Smooth muscle cell (in vitro differentiated cells): ENCODE measurements around the gene GEMIN4. TPM values are rescaled to one million over a fixed set of nuclear protein-coding genes. Genes with fewer than 3 reads are reported as not detected.

Experiments
- DNase-seq: peaks from one replicate; lab custom pipeline; 2025; ENCODE audit not compliant: unreplicated experiment; lab: John Stamatoyannopoulos, UW
- H2AFZ ChIP-seq: fragments of 200-600 bp; sonication (generic); 2 replicates; pipeline ENCODE4 v1.6.0; 2016; ENCODE audit warnings: antibody characterized with exemption, low read depth, mild to moderate bottlenecking
- H3F3A ChIP-seq: fragments of 200-600 bp; sonication (generic); 2 replicates; pipeline ENCODE4 v1.6.0; 2017; ENCODE audit warnings: antibody characterized with exemption, low read depth
- H3K27ac ChIP-seq: fragments of 200-600 bp; sonication (generic); 2 replicates; pipeline ENCODE4 v1.5.1; 2016; ENCODE audit warnings: low read depth, mild to moderate bottlenecking
- H3K27me3 ChIP-seq: fragments of 200-600 bp; sonication (generic); 2 replicates; pipeline ENCODE4 v1.6.1; 2016; ENCODE audit warnings: low read depth, mild to moderate bottlenecking
- H3K36me3 ChIP-seq: fragments of 200-600 bp; sonication (generic); 2 replicates; pipeline ENCODE4 v1.5.1; 2016; ENCODE audit warnings: low read depth
- H3K4me1 ChIP-seq: fragments of 200-600 bp; sonication (generic); 2 replicates; pipeline ENCODE4 v1.5.1; 2016; ENCODE audit warnings: low read depth
- H3K4me2 ChIP-seq: fragments of 200-600 bp; sonication (generic); 2 replicates; pipeline ENCODE4 v1.6.0; 2016; ENCODE audit warnings: mild to moderate bottlenecking
- H3K4me3 ChIP-seq: fragments of 200-600 bp; sonication (generic); 2 replicates; pipeline ENCODE4 v1.5.1; 2016; ENCODE audit warnings: mild to moderate bottlenecking
- H3K79me2 ChIP-seq: fragments of 200-600 bp; sonication (generic); 2 replicates; pipeline ENCODE4 v1.6.0; 2016; ENCODE audit warnings: low read depth, mild to moderate bottlenecking
- H3K9ac ChIP-seq: fragments of 200-600 bp; sonication (generic); 2 replicates; pipeline ENCODE4 v1.6.0; 2016; ENCODE audit warnings: low read depth
- H3K9me3 ChIP-seq: fragments of 200-600 bp; sonication (generic); replicated peaks from 2 replicates; pipeline ENCODE4 v1.5.1; 2016; ENCODE audit warnings: low read depth
- H4K20me1 ChIP-seq: fragments of 200-600 bp; sonication (generic); 2 replicates; pipeline ENCODE4 v1.6.0; 2016; ENCODE audit warnings: low read depth
- CTCF ChIP-seq: fragments of 200-600 bp; sonication (generic); IDR thresholded peaks from 2 replicates; pipeline ENCODE4 v1.5.1; 2017; ENCODE audit warnings: borderline replicate concordance, mild to moderate bottlenecking, antibody characterized with exemption; ENCODE audit not compliant: insufficient read depth, poor library complexity, severe bottlenecking
- WGBS: methylation state at CpG from one replicate; pipeline ENCODE4 v1.1.7; 2016; ENCODE audit warnings: low lambda C conversion rate; 5-methylcytosine and 5-hydroxymethylcytosine counted together
- polyA plus RNA-seq: library from polyadenylated mRNA; unstranded; fragments of >200 nt; fragmentation: Nextera tagmentation; extraction: Ambion mirVana; gene quantifications from 2 replicates; pipeline ENCODE4 v1.2.1, GENCODE V29; 2016
- total RNA-seq: library from RNA; depleted of rRNA; stranded (reverse); fragments of >200 nt; gene quantifications from 2 replicates; pipeline ENCODE4 v1.2.3, GENCODE V29; 2014

Gene GEMIN4
- total and polyA plus RNA-seq, 2 experiments from 2014 or later = 10.5 to 18.8 TPM

GRCh38 chr17:743139-743538 is 8.9 kb downstream of the GEMIN4 start:
- H3K27ac ChIP-seq = no peak overlapping the region
- H3K9ac ChIP-seq = no peak overlapping the region
- H2AFZ ChIP-seq = no peak overlapping the region
- H3K27me3 ChIP-seq = no peaks in the 10 kb centered on the region
- no peaks in the 10 kb centered on the region for H3K9me3 ChIP-seq
- no peak for TF ChIP-seq CTCF
- no peaks in the 10 kb centered on the region for H3F3A ChIP-seq
- H3K4me1 ChIP-seq = no peaks in the 10 kb centered on the region
- peaks cover 8% of the 10 kb centered on the region for H4K20me1 ChIP-seq
- no peak overlapping the region for H3K4me2 ChIP-seq
- no peak for DNase-seq
- no peaks in the 10 kb centered on the region for H3K36me3 ChIP-seq
- no peak overlapping the region for H3K4me3 ChIP-seq
- WGBS = 97% methylated on average over 4 of the region's 4 CpGs
- H3K79me2 ChIP-seq = no peaks in the 10 kb centered on the region

GRCh38 chr17:742147-742793 is 9.8 kb downstream of the GEMIN4 start:
- H3K79me2 ChIP-seq = no peaks in the 10 kb centered on the region

GRCh38 chr17:740240-741017 is 11.6 kb downstream of the GEMIN4 start:
- WGBS = 88% methylated on average over 18 of the region's 18 CpGs
- Histone ChIP-seq H4K20me1 (peaks cover 10% of the 10 kb centered on the region), H3K79me2 (peaks cover 9% of the 10 kb centered on the region)

More at GRCh38 chr17:742147-742793, 9.8 kb downstream of the GEMIN4 start:
- DNase-seq = no peak
- Histone ChIP-seq H3K27me3 (no peaks in the 10 kb centered on the region), H3F3A (no peaks in the 10 kb centered on the region), H3K4me3 (no peak overlapping the region), H2AFZ (no peak overlapping the region), H3K36me3 (no peaks in the 10 kb centered on the region), H3K4me1 (no peaks in the 10 kb centered on the region), H4K20me1 (peaks cover 8% of the 10 kb centered on the region), H3K27ac (no peak overlapping the region), H3K4me2 (no peak overlapping the region), H3K9me3 (no peaks in the 10 kb centered on the region), H3K9ac (no peak overlapping the region)
- 93% methylated on average over 11 of the region's 11 CpGs for WGBS
- no peak for TF ChIP-seq CTCF

More at GRCh38 chr17:740240-741017, 11.6 kb downstream of the GEMIN4 start:
- H2AFZ ChIP-seq = no peak overlapping the region
- H3K27ac ChIP-seq = no peak overlapping the region
- H3K4me3 ChIP-seq = no peak overlapping the region
- no peaks in the 10 kb centered on the region for H3F3A ChIP-seq
- H3K36me3 ChIP-seq = no peaks in the 10 kb centered on the region
- no peak for TF ChIP-seq CTCF
- no peaks in the 10 kb centered on the region for H3K9me3 ChIP-seq
- no peak for DNase-seq
- no peaks in the 10 kb centered on the region for H3K4me1 ChIP-seq
- H3K9ac ChIP-seq = no peak overlapping the region
- H3K4me2 ChIP-seq = no peak overlapping the region
- H3K27me3 ChIP-seq = no peaks in the 10 kb centered on the region
